HEK293 (cell line): Measurements from ENCODE around the gene TNFRSF4.

Experiments
- CTCF ChIA-PET: fragments of 350-600 bp; formaldehyde crosslinking; extraction: SDS; loops from one replicate; lab custom pipeline; 2021; ENCODE audit warnings: antibody characterized with exemption; lab: Yijun Ruan, JAX
- POLR2A ChIA-PET: fragments of 300-600 bp; formaldehyde crosslinking; extraction: SDS; loops from one replicate; lab custom pipeline; 2020; ENCODE audit warnings: antibody characterized with exemption, inconsistent platforms; lab: Yijun Ruan, JAX
- H3K27ac ChIP-seq: fragments of 200-500 bp; sonication (Bioruptor generic); 2 replicates; pipeline ENCODE4 v1.5.1; 2014; ENCODE audit warnings: low read depth, low read length, control low read depth, inconsistent platforms; ENCODE audit errors: extremely low read depth
- H3K36me3 ChIP-seq, 2 experiments: fragments of 200-500 bp in 1 of 2; sonication (Bioruptor generic) in 1 of 2; 1 replicate in 1 of 2; 2 replicates in 1 of 2; pipeline ENCODE4 v1.5.1; 2014 to 2017; ENCODE audit warnings: inconsistent platforms in 2 of 2, low read length in 2 of 2; ENCODE audit not compliant: control insufficient read depth in 2 of 2, insufficient read depth in 1 of 2
- H3K4me1 ChIP-seq: fragments of 200-500 bp; sonication (Bioruptor generic); 2 replicates; pipeline ENCODE4 v1.5.1; 2014; ENCODE audit warnings: mild to moderate bottlenecking, low read length, inconsistent platforms; ENCODE audit not compliant: control insufficient read depth, insufficient read depth
- H3K4me3 ChIP-seq: 2 replicates; pipeline ENCODE4 v1.5.1; 2011; ENCODE audit warnings: low read depth, mild to moderate bottlenecking, control low read depth, low read length, moderate library complexity
- H3K9me3 ChIP-seq: fragments of 200-500 bp; sonication (Bioruptor generic); 2 replicates; pipeline ENCODE4 v1.5.1; 2014; ENCODE audit warnings: low read depth, low read length, inconsistent platforms; ENCODE audit not compliant: control insufficient read depth, insufficient read depth
- HOXA7 ChIP-seq: sonication (generic); formaldehyde crosslinking; IDR thresholded peaks from 2 replicates; pipeline ENCODE4 v1.8.1; 2022; ENCODE audit warnings: missing genetic modification reagents, borderline replicate concordance
- MZF1 ChIP-seq: fragments of 450-650 bp; formaldehyde crosslinking; IDR thresholded peaks from 2 replicates; pipeline ENCODE4 v1.5.1; 2017; ENCODE audit warnings: missing biosample characterization, missing genetic modification characterization, borderline replicate concordance
- ZBTB1 ChIP-seq: fragments of 450-650 bp; formaldehyde crosslinking; IDR thresholded peaks from 2 replicates; pipeline ENCODE4 v1.5.1; 2016; ENCODE audit warnings: missing biosample characterization, missing genetic modification characterization
- ZBTB49 ChIP-seq: fragments of 450-650 bp; formaldehyde crosslinking; IDR thresholded peaks from 2 replicates; pipeline ENCODE4 v1.5.1; 2016; ENCODE audit warnings: missing biosample characterization, missing genetic modification characterization, low read depth
- ZBTB8A ChIP-seq: fragments of 450-650 bp; formaldehyde crosslinking; IDR thresholded peaks from 2 replicates; pipeline ENCODE4 v1.5.1; 2016; ENCODE audit warnings: missing biosample characterization, missing genetic modification characterization
- ZNF2 ChIP-seq: fragments of 450-650 bp; formaldehyde crosslinking; IDR thresholded peaks from 2 replicates; pipeline ENCODE4 v1.5.1; 2016; ENCODE audit warnings: missing biosample characterization, missing genetic modification characterization
- ZNF239 ChIP-seq: fragments of 450-650 bp; formaldehyde crosslinking; IDR thresholded peaks from 2 replicates; pipeline ENCODE4 v1.5.1; 2016; ENCODE audit warnings: missing biosample characterization, missing genetic modification characterization
- ZNF280D ChIP-seq: fragments of 450-650 bp; formaldehyde crosslinking; IDR thresholded peaks from 2 replicates; pipeline ENCODE4 v1.5.1; 2016; ENCODE audit warnings: missing biosample characterization, missing genetic modification characterization
- ZNF311 ChIP-seq: fragments of 450-650 bp; formaldehyde crosslinking; IDR thresholded peaks from 2 replicates; pipeline ENCODE4 v1.5.1; 2017; ENCODE audit warnings: missing biosample characterization, missing genetic modification characterization, borderline replicate concordance
- ZNF394 ChIP-seq: fragments of 450-650 bp; formaldehyde crosslinking; IDR thresholded peaks from 2 replicates; pipeline ENCODE4 v1.5.1; 2016; ENCODE audit warnings: missing biosample characterization, missing genetic modification characterization, mild to moderate bottlenecking, moderate library complexity, borderline replicate concordance
- ZNF423 ChIP-seq: fragments of 450-650 bp; formaldehyde crosslinking; IDR thresholded peaks from 2 replicates; pipeline ENCODE4 v1.5.1; 2016; ENCODE audit warnings: missing biosample characterization, missing genetic modification characterization
- ZNF510 ChIP-seq: fragments of 450-650 bp; formaldehyde crosslinking; IDR thresholded peaks from 2 replicates; pipeline ENCODE4 v1.5.1; 2018; ENCODE audit warnings: mild to moderate bottlenecking, missing genetic modification characterization, missing biosample characterization; ENCODE audit not compliant: insufficient replicate concordance
- ZNF548 ChIP-seq: fragments of 450-650 bp; formaldehyde crosslinking; IDR thresholded peaks from 2 replicates; pipeline ENCODE4 v1.5.1; 2016; ENCODE audit warnings: missing biosample characterization, missing genetic modification characterization
- ZNF664 ChIP-seq: fragments of 450-650 bp; formaldehyde crosslinking; IDR thresholded peaks from 2 replicates; pipeline ENCODE4 v1.5.1; 2016; ENCODE audit warnings: missing biosample characterization, missing genetic modification characterization
- ZNF704 ChIP-seq: fragments of 450-650 bp; formaldehyde crosslinking; IDR thresholded peaks from 2 replicates; pipeline ENCODE4 v1.5.1; 2016; ENCODE audit warnings: missing biosample characterization, missing genetic modification characterization
- ZSCAN23 ChIP-seq: fragments of 450-650 bp; formaldehyde crosslinking; IDR thresholded peaks from 2 replicates; pipeline ENCODE4 v1.5.1; 2016; ENCODE audit warnings: missing biosample characterization, missing genetic modification characterization
- ZXDB ChIP-seq: fragments of 450-650 bp; formaldehyde crosslinking; IDR thresholded peaks from 2 replicates; pipeline ENCODE4 v1.5.1; 2016; ENCODE audit warnings: missing biosample characterization, missing genetic modification characterization
- TF ChIP-seq, protein P1 (sequence below): fragments of 450-650 bp; formaldehyde crosslinking; IDR thresholded peaks from 2 replicates; pipeline ENCODE4 v1.5.1; 2017; ENCODE audit warnings: missing biosample characterization, missing genetic modification characterization

The TNFRSF4 gene

GRCh38 chr1:1171546-1172340 lies 42.2 kb downstream of the TNFRSF4 start (continued):
- TF ChIP-seq MZF1 (tag by site-specific recombination) = no peak

GRCh38 chr1:1171161-1171545 lies 42.8 kb downstream of the TNFRSF4 start:
- Histone ChIP-seq H3K27ac (no peak overlapping the region), H3K9me3 (no peaks in the 10 kb centered on the region), H3K4me1 (no peaks in the 10 kb centered on the region), H3K4me3 (no peak overlapping the region), H3K36me3 (no peaks in the 10 kb centered on the region)
- no peak for TF ChIP-seq ZSCAN23 (tag by site-specific recombination)
- TF ChIP-seq ZBTB1 (tag by site-specific recombination) = no peak
- TF ChIP-seq ZNF548 = no peak
- no peak for TF ChIP-seq ZNF423
- TF ChIP-seq, protein P1, sequence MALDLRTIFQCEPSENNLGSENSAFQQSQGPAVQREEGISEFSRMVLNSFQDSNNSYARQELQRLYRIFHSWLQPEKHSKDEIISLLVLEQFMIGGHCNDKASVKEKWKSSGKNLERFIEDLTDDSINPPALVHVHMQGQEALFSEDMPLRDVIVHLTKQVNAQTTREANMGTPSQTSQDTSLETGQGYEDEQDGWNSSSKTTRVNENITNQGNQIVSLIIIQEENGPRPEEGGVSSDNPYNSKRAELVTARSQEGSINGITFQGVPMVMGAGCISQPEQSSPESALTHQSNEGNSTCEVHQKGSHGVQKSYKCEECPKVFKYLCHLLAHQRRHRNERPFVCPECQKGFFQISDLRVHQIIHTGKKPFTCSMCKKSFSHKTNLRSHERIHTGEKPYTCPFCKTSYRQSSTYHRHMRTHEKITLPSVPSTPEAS (tag by site-specific recombination) = no peak
- TF ChIP-seq ZNF394 = no peak
- no peak for TF ChIP-seq ZBTB8A
- no peak for TF ChIP-seq ZNF311 (tag by site-specific recombination)
- TF ChIP-seq ZNF704 (tag by site-specific recombination) = no peak
- no peak for TF ChIP-seq ZNF664
- TF ChIP-seq ZNF510 (tag by site-specific recombination) = no peak
- TF ChIP-seq ZBTB49 (tag by site-specific recombination) = no peak
- TF ChIP-seq HOXA7 (CRISPR knock-in tag) = no peak
- no peak for TF ChIP-seq ZNF239 (tag by site-specific recombination)
- TF ChIP-seq ZNF2 (tag by site-specific recombination) = no peak
- TF ChIP-seq ZNF280D (tag by site-specific recombination) = no peak
- TF ChIP-seq ZXDB = no peak
- ChIA-PET POLR2A (no interaction called here), CTCF (no interaction called here)
